Ammon's horn (tissue), 1 donor: Measurements from ENCODE around the gene GTSE1.

Experiments used
- DNase-seq: peaks from one replicate; pipeline ENCODE4 v3.0.0-alpha.2; 2016; ENCODE audit warnings: low spot score

The GTSE1 gene

GRCh38 chr22:46378426-46379065 is 81.9 kb downstream of the GTSE1 start:
- DNase-seq, result no peak

- DNase-seq, result no peak
Observed at GRCh38 chr22:46379066-46379930, 82.6 kb downstream of the GTSE1 start.

- DNase-seq, result no peak
Observed at GRCh38 chr22:46380069-46380468, 83.4 kb downstream of the GTSE1 start.
